Measurements from ENCODE around the gene ALDOA.

ALDOA gene

DNA sequence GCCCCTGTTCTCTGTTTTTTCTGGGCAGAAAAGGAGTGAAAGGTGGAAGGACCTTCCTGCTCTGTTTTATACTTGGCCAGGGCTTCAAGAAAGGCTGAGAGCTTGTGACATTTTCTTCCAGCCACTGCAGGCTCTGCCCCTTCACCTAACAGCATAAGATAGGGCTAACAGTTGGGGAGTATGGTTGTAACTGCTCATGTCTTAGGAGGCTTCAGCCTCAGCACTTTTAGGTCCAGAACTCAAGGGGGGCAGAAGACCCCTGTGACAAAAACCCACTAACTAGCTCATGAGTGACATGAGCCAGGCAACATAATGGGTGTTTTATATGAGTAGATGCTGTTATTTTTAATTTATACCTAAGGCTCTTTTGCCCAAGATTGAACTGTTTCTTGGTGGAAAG is 4.9 kb downstream of the ALDOA start:
- DNase-seq, result no peak

DNA sequence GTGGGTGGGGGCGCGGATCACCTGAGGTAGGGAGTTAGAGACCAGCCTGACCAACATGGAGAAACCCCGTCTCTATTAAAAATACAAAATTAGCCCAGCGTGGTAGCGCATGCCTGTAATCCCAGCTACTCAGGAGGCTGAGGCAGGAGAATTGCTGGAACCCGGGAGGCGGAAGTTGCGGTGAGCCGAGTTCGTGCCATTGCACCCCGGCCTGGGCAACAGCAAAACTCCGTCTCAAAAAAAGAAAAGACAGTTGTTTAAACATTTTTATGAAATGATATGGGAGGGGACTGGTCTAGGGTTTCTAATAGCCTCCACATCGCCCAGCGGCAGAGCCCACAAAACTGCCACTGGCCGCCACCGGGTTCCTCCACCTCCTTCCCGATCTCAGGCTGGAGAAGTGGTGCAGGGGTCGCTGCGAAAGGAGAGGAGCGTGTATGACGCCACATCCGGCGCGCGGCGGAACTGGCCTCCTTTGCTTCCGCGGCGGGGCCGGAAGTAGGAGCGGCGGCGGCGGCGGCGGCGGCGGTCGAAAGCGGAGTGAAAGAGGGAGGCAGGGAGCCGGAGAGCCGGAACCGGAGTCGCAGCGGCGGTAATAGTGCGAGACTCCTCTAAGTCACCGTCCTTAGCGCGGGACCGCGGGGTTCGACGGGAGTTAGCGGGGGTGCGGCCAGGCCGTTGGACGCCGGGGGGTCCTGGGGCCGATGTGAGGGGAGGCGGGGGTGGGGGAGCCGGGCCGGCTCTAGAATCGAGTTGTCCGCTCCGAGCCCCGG is 10.1 kb downstream of the ALDOA start, which contains the start of gene PPP4C:
PPP4C (plus strand) TSS at position 492 of the 773 bp plus-strand sequence. CDS start 384 bp downstream, outside the sequence.
- peak; percentile 84 for DNase-seq

DNA sequence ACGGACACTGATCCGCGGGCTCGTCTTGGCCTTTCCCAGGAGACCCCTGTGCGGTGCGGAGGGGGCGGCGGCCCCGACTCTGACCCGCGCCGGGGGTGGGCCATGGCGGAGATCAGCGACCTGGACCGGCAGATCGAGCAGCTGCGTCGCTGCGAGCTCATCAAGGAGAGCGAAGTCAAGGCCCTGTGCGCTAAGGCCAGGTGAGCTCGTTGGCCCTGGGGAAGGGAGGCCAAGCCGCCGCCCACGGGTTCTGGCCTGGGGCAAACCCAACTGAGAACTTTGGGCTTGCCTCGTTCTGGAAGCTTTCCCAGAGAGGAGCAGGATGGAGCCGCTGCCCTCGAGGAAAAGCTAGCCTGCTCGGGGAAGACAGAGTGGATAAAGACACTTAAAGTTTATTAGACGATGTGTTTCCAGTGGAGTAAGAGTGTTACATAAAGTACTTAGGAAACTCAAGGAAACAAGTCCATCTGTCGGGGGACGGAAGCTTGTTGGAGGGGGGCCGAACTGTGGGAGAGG is 10.8 kb downstream of the ALDOA start:
- no peak for DNase-seq

DNA sequence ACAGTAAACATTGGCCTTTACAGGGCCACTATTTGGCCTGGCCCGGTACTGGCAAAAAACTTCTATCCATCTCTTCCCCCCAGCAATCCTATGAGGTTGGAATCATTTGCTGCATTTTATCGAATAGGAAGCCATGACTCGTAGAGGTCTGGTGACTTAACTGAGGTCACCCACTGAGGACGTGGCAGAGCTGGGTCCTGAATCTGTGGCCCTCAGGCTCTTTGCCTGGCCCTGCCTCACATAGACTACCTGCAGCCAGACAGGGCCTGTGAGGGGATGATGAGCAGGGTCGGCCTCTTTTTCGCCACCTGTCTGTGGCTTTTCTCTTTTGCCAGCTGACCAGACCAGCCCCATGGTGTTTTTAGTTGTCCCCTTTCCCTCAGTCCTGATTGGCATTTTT is 12.1 kb downstream of the ALDOA start:
- no peak for DNase-seq

DNA sequence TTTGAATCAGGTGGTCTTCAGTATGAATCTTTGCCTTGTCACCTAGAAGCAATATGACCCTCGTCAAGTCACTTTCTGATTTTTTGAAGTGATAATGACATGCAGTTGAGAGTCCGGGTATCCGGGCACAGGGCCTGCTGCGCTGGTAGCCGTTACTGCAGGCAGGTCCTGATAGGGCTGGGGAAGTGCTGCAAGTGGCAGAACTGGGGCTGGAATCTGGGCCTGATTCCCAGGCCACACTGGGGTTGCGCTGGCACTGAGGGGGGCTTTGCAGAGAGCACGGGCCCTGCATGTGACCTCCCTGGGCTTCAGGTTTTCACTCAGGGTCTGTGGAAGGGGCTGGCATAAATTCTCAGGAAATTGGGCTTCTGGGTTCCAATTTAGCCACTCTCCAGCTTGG is 13.2 kb downstream of the ALDOA start:
- DNase-seq, result no peak

DNA sequence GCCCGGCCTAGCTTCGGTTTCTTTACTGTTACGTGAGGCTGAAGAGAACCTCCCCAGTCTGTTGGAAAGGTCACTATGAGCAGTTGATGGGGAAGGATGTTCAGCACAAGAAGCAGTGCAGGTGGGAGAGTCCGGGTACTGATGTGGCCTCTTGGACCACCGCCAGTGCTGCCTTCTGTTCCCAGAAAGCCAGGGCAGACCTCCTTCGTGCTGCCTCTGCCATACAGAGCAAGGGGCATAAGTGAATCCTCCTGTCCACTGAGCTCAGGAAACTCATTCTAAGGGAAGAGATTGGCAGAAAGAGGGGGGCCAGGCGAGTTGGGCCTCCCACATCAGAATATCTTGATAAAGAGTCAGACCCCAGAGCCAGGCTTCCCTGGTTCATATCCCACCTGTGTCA is 13.9 kb downstream of the ALDOA start:
- no peak for DNase-seq

DNA sequence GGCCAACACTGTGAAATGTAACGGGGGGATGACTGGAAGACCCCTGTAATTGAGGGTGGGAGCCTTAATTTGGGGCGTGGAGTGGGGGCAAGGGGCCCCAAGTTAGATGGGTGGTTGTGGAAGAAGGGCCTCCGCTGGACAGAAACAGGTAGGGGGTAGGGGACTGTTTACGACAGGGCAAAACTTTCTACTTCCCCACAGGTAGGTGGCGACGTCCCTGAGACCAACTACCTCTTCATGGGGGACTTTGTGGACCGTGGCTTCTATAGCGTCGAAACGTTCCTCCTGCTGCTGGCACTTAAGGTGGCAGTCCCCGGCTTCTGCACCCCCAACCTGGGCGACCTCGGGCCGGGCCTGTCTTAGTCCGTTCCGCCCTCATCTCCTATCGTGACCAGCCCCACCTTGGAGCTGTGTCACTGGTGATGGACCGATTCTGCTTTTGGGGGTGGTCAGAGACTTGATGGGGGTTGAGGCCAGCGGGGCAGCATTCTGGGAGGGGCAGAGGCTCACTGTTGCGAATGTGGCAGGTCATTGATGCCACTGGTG is 17.1 kb downstream of the ALDOA start:
- no peak for DNase-seq

DNA sequence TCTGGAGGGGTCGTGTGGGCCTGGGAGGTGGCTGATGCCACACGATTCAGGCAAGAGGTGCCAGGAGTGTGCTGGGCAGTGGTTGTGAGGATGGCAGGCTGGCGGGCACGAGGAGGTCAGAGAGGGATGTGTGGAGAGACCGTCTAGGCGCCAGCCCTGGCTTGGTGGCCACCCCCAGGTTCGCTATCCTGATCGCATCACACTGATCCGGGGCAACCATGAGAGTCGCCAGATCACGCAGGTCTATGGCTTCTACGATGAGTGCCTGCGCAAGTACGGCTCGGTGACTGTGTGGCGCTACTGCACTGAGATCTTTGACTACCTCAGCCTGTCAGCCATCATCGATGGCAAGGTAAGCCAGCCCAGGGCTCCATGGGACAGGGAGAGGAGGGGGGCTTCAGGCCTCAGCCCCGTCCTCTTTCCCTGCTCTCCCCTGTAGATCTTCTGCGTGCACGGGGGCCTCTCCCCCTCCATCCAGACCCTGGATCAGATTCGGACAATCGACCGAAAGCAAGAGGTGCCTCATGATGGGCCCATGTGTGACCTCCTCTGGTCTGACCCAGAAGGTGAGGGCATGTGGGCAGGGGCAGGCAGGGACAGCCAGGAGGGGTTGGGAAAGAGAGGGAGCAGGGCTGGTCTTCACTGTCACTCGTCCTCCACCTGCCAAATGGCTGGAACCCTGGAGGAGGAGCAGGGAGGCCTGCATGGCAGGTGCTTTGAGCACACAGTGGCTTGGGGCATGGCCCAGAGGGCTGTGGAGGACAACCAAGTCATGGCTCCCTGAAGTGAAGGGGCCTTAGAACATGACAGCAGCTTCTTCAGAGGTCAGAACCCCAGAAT is 17.9 kb downstream of the ALDOA start:
- no peak for DNase-seq

DNA sequence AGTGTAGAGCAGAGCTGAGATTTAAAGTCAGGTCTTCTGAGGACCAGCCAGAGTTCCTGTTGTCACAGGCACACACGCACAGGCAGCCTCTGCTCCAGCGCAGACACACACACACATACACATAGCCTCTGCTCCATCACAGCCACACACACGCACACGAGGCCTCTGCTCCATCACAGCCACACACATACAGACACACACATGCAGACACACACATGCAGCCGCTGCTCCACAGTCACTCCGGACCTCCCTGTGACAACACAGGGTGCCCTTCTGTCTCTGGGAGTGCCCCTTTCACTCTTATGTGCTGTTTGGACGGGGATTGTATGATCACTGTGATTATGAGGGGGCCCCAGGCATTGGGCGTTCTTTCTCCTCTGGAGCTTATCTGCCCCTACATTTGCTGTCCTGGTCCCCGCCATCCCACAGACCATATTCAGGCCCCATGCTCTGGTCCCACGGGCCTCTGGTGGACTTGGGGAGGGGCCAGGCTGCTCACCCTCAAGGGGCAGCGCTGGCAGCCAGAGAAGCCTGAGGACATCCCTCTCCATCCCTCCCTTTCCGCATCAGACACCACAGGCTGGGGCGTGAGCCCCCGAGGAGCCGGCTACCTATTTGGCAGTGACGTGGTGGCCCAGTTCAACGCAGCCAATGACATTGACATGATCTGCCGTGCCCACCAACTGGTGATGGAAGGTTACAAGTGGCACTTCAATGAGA is 18.7 kb downstream of the ALDOA start:
- DNase-seq, result no peak

DNA sequence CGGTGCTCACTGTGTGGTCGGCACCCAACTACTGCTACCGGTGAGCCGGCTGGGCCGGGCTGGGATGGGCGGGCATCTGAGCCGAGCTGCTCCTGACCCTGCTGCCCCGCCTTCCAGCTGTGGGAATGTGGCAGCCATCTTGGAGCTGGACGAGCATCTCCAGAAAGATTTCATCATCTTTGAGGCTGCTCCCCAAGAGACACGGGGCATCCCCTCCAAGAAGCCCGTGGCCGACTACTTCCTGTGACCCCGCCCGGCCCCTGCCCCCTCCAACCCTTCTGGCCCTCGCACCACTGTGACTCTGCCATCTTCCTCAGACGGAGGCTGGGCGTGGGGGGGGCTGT is 19.2 kb downstream of the ALDOA start:
- DNase-seq, result peak; percentile 55

DNA sequence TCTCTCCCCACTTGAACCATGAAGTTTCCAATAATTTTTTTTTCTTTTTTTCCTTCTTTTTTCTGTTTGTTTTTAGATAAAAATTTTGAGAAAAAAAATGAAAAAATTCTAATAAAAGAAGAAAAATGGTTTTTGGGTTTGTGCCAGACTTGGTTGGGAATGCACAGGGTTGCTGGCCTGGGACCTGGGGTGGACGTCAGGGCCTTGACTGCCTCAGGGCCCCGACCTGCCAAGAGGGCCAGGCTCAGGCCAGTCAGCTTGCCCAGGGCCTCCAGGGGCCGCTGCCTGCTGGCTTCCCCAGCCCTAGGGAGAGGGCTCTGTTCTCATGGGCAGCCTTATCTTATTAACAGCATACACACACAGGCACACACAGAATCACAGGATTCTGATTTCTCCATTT is 19.7 kb downstream of the ALDOA start:
- no peak for DNase-seq

DNA sequence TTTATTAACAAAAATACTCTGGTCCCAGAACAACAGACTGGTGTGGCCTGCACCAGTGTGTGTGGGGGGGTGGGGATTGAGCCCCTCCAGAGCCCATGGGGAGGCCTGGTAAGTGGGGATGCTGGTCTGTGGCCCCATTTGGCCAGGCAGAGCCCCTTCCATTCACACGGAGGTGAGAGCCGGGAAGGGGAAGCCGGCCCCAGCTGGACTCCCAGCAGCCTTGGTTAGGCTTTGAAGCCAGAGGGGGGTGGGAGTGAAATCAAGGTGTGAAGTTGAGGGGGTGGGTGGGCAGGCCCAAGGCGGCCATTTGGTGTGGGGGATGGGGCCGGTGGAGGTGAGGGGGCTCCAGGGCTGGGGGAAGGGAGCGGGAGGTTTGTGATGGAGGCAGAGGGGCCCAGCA is 20.3 kb downstream of the ALDOA start:
- no peak for DNase-seq

DNA sequence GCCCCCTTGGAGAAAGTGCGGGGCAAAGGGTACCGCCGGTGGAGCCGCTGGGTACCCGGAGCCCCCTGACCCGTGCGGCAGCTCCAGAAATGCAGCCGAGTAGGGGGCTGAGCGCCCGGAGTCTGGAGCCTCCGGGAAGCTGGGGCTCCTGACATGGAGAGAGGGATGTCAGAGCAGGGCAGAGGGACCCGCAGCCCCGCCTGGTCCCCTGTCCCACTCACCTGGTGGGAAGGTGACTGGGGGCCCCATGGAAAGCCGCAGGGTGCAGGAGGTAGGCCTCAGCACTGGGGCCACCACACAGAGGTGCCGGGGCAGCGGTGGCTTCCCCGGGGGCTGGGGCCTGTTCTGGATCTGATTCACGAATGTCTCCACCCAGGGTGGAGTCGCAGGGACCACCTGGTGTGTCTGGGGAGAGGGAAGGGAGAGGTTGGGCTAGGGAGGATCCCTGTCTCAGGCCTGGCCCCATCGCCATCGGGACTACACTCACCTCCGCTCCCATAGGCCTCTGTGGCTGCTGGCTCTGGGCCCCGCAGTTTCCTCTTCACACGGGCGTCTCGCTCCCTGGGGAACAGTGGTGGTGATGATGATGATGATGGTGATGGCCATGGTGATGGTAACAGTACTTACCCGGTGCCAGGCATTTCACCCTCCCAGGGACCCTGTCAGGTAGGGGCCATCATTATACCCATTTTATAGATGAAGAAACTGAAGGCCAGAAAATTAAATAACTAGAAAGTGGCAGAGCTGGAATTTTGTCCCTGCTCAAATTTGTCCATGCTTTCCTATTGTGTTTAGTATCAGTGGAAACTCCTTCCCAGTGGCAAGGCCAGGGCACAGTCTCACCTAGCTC is 21.0 kb downstream of the ALDOA start:
- DNase-seq, result no peak

DNA sequence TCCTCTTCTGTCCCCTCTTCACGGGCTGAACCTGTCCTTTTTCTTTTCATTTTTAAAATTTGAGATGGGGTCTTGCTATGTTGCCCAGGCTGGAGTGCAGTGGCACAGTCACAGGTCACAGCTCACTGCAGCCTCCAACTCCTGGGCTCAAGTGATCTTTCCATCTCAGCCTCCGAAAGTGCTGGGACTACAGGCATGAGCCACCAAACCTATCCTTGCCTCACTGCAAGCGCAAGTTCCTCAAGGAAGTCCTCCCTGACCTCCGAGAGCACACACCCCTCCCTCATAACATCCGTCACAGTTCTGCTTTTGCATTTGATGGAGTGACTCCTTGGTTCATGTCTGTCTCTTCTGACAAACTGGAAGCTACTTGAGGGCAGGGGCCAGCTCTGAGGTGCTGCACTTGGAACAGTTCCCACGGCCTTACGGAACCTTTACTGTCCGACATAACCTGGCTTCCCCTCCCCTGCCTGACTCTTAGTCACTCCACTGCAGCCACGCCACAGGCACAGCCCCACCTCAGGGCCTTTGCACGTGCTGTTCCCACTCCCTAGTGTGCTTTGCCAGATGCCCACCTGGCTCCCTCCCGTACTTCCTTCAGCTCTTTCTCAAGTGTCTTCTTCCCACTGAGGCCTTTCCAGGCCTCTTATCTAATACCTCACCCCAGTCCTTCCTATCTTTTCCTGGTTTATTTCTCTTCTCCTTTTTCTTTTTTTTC is 21.8 kb downstream of the ALDOA start:
- no peak for DNase-seq

DNA sequence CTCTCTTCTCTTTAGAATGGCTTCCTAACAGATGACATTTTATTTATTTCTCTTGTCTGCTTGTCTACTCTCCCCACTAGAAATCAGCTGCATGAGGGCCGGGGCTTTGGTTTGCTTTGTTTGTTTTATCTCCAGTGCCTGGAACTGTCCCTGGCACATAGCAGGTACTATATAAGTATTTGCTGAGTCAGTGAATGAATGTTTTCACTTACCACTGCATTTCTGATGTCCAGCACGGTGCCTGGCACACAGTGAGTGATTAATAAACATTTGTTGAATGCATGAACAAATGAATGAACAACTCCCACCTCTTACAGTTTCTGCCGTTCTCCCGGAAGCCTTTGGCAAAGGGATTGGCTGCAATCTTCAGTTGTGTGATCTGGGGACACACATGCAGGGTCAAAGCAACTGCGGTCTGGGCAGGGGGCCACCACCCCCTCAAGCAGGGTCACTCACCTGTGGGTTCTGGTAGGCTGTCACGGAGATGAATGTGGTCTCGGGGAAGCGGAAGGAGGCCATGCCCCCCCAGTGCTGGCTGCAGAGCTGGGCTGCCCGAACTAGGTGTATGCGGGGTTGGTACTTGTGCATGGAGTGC is 22.8 kb downstream of the ALDOA start:
- DNase-seq, result no peak

DNA sequence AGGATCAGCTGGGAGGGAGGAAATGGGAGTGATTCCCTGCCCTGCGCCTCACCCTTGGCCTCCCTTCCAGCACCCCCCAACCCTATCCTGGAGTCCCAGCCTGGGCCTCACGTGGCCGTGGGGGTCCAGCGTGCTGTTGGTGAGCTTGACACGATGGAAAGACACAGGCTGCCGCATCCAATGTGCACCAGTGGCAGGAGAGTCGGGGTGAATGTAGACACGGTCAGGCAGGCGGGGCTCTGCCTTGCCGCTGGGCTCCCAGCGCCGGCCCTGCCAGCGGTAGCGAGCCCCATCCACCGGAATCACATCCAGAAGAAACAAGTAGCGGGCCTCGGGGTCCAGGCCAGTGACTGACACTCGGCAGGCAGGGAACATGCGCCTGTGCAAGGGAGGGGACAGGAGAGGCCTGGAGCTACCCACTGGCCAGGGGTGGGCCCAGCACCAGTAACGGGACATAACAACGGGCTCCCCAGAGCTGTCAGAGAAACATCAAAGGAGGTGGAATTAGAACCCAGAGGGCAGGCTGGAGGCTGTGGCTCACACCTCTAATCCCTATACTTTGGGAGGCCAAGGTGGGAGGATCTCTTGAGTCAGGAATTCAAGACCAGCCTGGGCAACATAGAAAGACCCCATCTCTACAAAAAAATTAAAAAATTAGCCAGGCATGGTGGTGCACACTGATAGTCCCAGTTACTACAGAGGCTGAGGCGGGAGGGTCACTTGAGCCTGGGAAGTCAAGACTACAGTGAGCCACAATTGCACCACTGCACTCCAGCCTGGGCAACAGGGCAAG is 23.5 kb downstream of the ALDOA start:
- DNase-seq, result no peak

DNA sequence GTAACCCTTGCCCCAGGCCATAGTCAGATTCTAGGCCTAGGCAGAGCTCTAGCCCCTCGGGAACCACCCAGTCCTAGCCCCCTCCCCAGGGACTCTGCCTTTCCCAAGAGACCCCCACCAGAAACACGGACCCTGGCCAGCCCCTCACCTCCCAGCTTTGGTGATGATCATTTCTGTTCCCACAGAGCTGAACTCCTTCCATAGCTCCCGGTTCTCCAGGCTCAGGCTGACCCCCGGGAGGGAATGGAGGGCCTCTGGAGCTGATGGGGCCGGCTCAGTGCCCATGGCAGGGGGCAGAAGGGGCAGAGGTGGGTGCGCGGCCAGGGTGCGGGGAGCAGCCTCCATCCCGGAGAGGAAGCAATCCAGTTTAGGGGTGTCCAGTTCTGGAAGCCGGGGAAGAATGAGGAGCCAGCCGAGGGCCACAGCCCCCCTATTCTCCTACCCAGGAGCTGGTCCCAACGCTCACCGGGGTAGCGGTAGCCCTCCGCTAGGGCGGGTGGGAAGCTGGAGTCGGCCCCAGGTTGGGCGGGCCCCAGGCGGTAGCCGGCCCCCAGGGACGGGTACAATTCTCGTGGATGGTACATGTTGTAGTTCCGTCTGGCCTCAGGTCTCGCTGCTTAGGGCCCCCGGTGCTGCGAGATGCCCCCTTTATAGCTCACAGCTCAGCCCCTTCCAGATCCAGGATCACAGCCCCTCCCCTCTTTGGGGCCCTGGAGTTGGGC is 25.2 kb downstream of the ALDOA start:
- DNase-seq, result no peak

DNA sequence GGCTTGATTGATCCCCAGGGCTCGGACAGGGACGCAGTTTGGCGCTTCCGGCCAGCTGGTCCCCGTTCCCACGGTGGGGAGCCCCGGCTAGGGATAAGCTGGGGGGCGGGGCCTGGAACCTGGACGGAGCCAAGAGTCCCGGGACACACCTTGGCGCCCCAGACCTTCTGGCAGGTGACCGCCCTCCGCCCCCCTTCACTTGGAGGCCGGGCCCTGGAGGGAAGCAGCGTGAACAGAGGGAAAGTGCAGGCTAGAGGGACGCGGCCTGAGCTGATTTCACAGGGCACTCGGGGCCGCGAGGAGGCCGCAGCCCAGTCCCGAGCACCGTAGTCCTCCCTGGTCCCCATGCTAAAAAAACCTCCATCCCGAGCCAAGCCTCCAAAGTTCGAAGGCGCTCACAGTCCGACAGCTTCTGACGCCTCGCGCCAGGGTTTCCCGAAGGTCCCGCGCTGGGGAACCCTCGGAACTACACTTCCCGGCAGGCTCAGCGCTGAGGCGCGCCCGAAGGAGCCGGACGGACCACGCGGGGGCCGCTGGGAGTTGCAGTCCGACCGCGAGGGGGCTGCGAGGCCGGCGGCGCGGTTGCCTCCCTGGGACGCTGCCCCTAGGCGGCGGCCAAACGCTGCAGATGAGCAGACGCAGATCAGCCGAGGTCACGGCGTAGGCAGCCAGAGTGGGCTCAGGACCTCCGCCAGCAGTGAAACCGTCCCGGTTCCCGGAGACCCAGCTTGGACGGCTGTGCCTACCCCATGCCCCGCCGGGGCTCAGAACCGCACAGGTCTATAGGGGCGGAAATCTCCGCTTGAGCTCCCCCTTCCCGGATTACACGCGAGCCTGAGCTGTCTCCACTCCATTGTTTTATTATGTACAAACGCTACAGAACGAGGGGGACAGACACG is 26.2 kb downstream of the ALDOA start, which contains the start of gene TBX6:
TBX6 (minus strand) TSS at position 451 of the 899 bp plus-strand sequence. CDS start 731 bp downstream, outside the sequence.
- DNase-seq, result peak; percentile 86

Measured in NCI-H226 (cell line).